ENCODE results near the gene MIGA1.

GRCh38 chr1:77888781-77889642 is 109.6 kb downstream of the MIGA1 start:
- TF ChIP-seq CTCF (IDR thresholded peaks at IDR 0.05; ENCODE audit: low read depth, low read length, poor library complexity, severe bottlenecking) (no peak), EZH2phosphoT487 (IDR thresholded peaks at IDR 0.05; ENCODE audit: borderline replicate concordance, low read length) (no peak)
